ENCODE results near the gene BLID.

The BLID gene

DNA sequence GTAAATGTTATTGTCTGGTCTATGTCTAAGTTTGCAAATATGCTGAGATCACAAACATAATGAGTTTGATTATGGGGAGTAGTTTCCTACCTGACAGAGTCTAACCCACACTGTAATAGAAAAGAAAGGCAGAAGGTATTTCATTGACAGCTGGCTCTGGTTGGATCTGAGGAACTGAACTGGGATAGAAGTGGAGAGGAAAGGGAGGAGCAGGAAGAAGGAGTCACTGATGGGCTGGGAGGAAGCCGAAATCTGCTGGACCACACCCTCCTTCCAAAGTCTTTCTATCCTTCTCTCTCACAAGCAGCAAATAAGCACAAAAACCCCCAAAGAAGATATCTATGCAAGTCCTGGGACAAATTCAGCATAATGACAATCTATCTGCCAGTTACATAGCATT, 11.7 kb downstream of the BLID start:
- DNase-seq (ENCODE audit: low read depth) = no peak

DNA sequence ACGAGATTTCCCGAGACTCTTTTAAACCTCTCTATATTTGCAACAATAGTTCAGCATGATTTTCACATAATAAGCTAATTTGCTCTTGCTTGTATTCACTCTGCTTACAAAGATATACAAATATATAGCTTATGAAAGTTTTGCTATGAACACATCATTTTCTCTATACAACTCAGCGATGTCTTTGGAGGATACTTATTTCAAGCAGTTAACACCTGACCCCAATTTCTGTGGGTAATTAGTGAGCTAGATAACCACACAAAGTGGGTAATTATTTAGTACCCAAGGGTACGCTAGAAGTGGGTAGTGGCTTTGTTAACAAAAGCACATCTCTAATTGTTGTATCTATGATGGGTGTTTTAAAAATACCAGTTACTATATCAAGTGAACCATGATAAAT, 12.3 kb downstream of the BLID start:
- DNase-seq (ENCODE audit: low read depth) = no peak

DNA sequence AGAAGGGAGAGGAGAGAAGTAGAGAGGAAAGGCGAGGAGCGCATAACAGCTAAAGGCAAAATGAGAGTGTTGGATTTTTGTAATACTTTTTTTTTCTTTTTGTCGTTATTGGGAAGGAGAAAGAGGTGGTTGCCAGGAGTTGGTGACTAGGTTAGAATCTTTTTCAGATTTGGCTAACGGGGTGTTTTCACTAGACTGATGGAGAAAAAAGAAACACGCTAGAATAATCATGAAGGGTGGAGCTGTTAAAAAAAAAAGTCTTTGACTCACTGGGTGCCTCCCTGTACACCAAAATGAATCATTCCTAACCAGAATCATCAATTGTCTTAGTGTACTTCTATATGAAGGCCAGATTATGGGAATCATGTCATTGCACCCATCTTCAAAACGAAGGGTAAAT, 12.7 kb downstream of the BLID start:
- DNase-seq (ENCODE audit: low read depth) = no peak

DNA sequence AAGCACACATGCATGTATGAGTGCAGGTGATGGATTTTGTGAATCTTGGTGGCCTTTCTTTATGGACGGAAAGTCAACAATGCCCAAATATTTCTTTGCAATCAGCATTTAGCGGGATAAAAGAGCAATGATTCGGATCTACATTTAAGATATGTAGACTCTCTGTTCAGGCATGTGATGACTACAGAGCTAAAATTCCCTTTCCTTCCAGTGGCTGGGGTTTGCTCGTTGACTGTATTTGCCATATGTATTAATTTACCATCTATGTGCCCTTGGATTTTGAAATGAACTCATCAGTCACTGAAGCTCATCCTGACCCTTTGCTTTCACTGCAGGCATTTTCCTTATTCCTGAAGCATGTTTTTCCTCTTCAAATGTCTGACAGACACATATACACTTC, 13.6 kb downstream of the BLID start:
- DNase-seq (ENCODE audit: low read depth) = no peak

DNA sequence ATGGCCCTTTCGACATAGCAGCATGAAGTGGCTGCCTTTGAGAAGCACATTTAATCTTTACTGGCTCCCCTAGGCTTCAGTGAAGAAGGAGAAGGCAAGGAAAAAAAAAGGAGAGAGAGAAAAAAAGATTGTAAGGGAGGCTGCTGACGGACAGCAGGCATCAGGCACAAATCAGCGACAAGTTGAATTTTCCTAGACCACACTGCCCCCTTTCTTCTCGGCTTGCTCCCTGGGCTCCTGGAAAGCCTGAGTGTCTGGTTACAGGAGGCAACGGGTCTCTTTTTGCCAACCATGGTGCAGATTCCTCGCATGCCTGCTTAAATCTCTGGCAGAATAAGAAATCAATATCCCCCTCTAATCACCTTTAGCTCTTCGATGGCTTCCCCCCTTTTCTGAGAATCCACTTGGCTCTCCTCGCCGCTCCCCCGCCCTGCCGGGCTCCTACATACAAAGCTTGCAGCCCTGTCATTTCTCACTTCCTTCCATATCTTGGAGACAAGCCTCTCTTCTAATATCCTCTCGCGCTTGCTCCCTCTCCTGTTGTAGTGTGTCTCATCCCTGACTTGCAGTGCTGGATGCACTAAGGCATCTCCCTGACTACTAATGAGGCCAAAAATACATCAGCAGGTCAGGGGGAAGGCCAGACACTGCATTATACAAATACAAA, 14.3 kb downstream of the BLID start:
- no peak for DNase-seq (ENCODE audit: low read depth)

GRCh38 chr11:122100756-122101080, 15.3 kb downstream of the BLID start:
- DNase-seq (ENCODE audit: low read depth) = no peak

- DNase-seq (ENCODE audit: low read depth) = no peak
These were observed 15.8 kb downstream of the BLID start for GRCh38 chr11:122100037-122100755.

- no peak for DNase-seq (ENCODE audit: low read depth)
These were observed 16.5 kb downstream of the BLID start for GRCh38 chr11:122099374-122100036.

GRCh38 chr11:122098261-122098980, 17.6 kb downstream of the BLID start:
- DNase-seq (ENCODE audit: low read depth) = no peak

- DNase-seq (ENCODE audit: low read depth) = no peak
These were observed 18.5 kb downstream of the BLID start for GRCh38 chr11:122097419-122098001.

DNA sequence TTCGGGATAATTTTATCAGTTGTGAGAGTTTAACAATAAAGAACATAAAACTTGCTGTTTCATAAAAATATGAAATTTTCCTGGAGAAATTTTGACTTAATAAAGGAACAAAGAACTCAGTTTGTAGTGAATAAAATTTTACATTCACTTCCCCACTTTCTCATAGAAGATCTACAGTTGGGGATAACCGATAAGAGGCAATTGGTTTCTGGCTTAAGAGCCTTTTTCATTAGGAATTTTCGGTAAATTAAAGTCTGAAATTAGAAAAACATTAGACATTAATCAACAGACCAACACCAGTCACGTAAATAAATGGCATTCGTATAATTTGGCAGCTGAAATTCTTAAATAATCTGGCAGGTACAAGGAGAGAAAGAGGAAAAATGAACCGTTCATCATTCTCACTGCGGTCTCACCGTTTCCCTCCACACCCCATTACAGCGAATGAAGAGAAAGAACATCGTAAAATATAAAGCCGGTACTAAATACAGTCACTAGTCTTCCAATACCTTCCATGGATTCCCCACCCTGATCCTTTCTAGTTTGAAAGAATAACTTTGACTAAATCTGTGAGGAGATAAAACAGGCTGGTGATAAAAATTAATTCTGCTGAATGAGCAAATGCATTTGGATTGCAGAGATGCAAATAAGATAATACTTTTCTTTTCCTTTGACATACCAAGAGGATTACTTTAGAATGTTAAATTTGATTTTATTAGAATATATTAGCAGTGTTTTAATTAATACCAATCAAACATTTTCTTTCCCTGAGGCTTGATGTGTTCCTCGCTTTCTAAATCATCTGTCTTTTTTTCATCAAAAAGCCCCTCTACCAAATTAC, 19.5 kb downstream of the BLID start:
- DNase-seq (ENCODE audit: low read depth) = no peak

- DNase-seq (ENCODE audit: low read depth) = no peak
These were observed 20.2 kb downstream of the BLID start for GRCh38 chr11:122095681-122096262.

DNA sequence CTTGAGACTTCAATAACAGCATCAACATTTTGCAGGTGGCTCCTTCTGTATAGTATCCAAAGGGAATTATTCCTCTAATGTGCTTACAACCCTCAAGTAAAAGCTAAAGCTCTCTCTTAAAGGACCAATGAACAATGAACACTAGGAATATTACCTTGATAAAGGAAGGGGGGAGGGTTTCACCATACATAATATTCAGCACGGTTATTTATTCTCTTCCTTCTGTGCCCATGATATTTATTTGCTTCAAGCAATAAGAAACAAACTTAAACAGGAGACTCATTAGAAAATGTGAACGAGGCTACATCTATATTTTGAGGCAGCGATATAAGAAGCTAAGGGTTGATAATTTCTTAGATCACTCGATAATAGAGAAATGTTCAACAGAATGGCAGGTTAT, 21.2 kb downstream of the BLID start:
- DNase-seq (ENCODE audit: low read depth) = no peak

DNA sequence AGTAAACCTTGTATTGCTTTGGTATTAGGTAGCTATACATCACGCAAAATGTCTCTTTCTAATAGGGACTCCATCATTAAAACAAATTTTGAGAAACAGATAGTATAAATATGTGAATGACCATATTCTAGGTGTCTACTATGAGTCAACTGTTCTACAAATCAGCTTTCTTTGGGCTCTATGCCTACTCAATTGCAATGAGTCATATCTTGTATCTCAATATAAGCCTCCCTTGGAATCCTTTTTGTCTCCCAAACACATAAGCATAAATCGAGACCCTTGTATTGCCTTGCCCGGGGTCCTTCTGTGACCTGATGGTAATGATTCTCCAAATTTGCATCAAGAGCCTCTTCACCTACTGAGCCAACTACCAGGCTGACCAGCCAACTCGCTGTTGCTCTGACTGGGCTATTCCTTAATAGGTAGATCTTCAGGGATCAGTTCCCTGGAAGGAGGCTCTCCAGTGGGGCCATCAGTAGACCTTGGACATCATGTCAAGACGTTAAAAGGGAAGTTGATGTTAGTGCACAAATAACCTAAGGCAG, 22.2 kb downstream of the BLID start:
- DNase-seq (ENCODE audit: low read depth) = no peak

DNA sequence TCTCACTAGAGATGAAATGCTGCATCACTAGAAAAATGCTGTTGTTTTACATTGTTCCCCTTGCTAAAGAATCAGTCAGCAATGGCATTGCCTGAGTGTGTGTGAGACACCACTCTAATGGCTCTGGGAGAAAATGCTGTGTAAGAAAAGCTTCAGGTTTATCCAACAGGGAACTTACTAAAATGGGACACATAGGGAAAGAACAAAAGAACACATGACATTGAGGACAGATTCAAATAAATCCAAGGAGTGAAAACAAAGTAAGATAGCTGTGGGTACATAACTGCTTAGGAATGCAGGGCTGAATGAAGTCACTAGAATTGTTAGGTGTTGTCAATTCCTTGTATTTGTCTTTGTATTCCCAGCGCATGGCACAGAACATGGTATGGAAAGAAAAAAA, 24.2 kb downstream of the BLID start:
- no peak for DNase-seq (ENCODE audit: low read depth)

- no peak for DNase-seq (ENCODE audit: low read depth)
These were observed 26.9 kb downstream of the BLID start for GRCh38 chr11:122089111-122089510.

DNA sequence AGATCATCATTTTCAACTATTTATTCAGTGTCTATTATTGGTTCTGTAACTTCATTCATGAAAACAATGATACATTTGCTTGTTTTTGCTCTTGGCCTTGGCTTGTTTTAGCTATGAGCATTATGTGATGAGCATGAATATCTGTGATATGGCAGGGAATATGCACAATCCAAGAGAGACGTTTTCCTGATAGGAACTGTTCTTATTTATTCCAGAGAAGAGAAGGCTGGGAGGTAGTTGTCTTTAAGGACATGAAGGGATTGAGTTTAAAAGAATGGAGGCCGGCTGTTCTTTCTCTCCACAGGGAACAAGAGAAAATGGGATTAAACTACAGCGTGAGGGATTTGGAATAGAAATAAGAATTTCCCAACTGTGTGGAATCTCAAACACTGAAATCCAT, 30.3 kb downstream of the BLID start:
- DNase-seq (ENCODE audit: low read depth) = no peak

DNA sequence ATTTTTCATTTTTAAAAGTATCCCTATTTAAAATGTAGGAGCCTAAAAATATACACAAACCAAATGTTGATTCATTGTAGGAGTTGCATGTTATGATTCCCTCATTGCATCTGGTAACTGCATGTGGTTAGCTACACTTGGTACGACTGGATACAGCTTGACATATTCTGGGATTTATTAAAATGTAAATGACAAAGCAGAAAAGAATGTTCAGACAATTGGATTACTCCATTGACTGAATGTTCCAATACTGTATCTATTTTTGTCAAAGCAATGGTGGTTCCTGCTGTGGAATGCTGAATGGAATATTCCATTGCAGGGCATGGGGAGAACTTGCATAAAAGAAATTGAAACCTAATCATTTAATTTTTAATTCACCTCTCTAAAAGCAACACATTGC, 30.8 kb downstream of the BLID start:
- no peak for DNase-seq (ENCODE audit: low read depth)

DNA sequence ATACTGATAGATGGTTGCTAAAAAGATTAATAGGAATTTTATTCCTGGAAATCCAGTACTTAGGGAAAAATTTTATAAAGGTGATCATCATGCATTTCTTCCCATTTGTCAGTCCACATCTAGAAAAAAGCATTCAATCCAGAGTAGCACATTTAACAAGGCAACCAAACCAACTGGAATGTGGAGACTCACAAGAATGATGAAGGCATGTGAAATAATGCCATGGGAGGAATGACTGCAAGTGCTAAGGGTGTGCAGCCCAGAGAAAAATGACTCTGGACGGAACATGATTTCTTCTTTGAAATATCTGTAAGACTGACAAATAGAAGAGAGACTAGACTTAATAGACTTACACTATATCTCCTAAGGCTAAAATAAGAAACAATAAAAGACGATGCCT, 33.8 kb downstream of the BLID start:
- no peak for DNase-seq (ENCODE audit: low read depth)

DNA sequence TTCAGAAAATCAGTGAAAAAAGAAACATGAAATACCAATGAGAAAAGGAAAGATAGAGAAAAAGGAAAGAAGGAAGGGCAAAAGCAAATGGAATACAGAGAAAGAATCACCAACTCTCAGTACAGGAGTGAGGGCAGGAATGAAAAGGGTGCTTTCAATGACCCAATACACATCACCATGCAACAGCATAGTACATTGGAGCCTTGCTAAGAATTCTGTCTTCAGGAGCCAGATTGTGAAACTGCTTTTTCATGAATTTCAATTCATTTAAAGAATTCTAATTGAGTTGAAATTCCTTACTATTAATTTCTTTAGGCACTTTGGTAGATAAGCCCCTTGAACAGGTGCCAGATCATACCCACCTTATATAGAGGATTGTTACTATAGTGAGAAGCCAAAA, 34.9 kb downstream of the BLID start:
- no peak for DNase-seq (ENCODE audit: low read depth)

DNA sequence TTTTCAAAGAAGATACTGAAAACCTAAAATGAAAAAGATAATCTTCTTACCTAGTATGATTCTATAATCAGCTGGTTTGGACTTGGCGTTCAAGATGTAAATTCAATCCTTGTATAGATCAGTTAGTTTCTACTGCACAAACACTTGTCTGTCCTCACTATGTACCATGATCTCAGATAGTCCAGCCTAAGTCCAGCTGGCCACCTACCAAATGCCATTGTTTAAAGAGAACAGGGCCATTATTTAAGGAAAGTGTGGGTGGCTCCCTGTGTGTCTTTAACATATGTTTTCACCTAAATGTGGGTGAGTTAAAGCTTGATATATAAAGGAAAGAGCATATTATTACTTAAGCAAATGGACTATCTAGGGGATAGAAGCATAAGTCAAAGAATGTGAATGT, 38.6 kb downstream of the BLID start:
- DNase-seq (ENCODE audit: low read depth) = no peak
